ENCODE measurements around the gene ZNF79. TPM values are rescaled to one million over a fixed set of nuclear protein-coding genes. Genes with fewer than 3 reads are reported as not detected.

The ZNF79 gene
- polyA plus RNA-seq, 2 donors, result 2.3 to 2.5 TPM

DNA sequence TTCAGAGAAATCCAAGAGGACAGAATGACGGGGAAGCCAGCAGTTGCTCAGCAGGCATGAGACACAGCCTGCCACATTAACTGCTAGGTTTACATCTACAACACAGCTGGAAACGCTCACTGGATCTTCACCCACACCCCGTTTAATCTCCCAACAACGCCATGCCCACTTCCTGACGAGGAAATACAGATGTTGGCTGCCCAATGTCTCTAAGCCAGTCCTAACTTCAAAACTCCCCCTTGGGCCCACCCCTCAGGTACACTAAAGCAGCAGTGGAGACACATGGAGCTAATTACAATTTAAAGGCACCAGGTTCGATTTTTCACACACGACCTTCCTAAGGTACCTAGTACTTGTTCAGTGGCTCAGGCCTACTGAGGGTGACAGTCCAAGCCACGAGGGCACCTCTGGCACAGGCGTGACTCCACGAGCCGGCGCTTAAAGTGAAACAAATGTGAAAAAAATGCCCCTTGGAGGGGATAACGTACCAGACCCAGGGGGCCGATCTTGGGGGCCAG lies 26.1 kb downstream of the ZNF79 start:
- peak overlapping the region; percentile 90 to 93 for H3K4me3 ChIP-seq (ENCODE audit: low read depth in 1 of 2, low read length in 2 of 2)
- peaks cover 9 to 30% of the 10 kb centered on the region in 2 donors for H3K36me3 ChIP-seq (ENCODE audit: control insufficient read depth in 2 of 2, insufficient read depth in 2 of 2, low read length in 1 of 2)
- no peaks in the 10 kb centered on the region for H3K27me3 ChIP-seq (ENCODE audit: control insufficient read depth in 1 of 2, insufficient read depth in 2 of 2, low read length in 2 of 2)
- 2% methylated on average over 14 of the region's 14 CpGs for WGBS, 2 donors
- H3K9me3 ChIP-seq (ENCODE audit: control insufficient read depth in 2 of 2, insufficient read depth in 1 of 2, low read depth in 1 of 2, low read length in 1 of 2), result no peaks in the 10 kb centered on the region
- peak overlapping the region; percentile 94 to 98 for H3K27ac ChIP-seq (ENCODE audit: low read depth in 2 of 2, low read length in 1 of 2)
- peaks cover 0 to 13% of the 10 kb centered on the region in 2 donors for H3K4me1 ChIP-seq (ENCODE audit: control insufficient read depth in 2 of 2, insufficient read depth in 2 of 2, low read length in 1 of 2)

DNA sequence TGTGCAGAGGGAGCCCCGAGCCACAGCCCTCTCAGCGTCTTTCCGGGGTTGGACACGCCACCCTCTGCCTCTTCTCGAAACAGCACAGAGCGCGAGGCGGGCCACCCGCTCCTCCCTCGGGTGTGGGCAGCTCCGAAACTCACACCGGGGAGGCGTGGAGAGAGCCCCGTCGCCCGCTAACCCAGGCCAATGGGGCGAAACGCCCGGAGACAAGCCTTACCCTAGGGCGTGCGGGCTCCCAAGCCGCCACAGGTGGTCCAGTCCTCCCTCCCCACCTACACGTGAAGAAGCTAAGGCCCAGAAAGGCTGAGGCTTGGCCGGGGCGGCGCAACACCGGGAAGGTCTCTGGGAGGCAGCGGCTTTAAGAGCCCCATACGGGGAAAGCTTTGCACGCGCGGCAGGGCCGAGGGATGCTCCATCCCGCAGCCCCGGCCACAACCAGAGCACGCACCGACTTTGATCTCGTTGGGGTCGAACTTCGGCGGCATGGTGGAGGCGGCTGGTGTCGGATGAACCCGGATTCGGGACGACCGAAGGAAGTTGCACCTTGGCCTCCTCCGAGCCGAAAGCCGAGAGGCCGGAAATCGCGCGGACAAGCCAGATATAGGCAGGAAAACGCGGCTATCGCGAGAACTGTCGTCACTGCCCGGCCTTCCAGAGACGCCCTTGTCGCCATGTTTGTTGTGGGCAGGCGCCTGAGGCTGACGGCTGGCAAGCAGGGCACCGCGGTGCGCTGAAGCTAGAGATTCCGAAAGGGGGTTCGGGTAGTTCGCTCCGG lies 26.8 kb downstream of the ZNF79 start, which contains the start of the genes LRSAM1 and RPL12:
TSS of gene LRSAM1 (plus strand) at position 681 of the 778 bp plus-strand sequence. CDS start 3,018 bp downstream, outside the sequence.
TSS of gene RPL12 (minus strand) at position 577 of the 778 bp plus-strand sequence. CDS start at position 488, 89 bp downstream.
- Histone ChIP-seq H3K27me3 (ENCODE audit: control insufficient read depth in 1 of 2, insufficient read depth in 2 of 2, low read length in 2 of 2) (no peaks in the 10 kb centered on the region), H3K4me3 (ENCODE audit: low read depth in 1 of 2, low read length in 2 of 2) (peak within 1 kb of the TSS; percentile 90 to 93), H3K9me3 (ENCODE audit: control insufficient read depth in 2 of 2, insufficient read depth in 1 of 2, low read depth in 1 of 2, low read length in 1 of 2) (no peaks in the 10 kb centered on the region), H3K36me3 (ENCODE audit: control insufficient read depth in 2 of 2, insufficient read depth in 2 of 2, low read length in 1 of 2) (peaks cover 7 to 28% of the 10 kb centered on the region in 2 donors), H3K4me1 (ENCODE audit: control insufficient read depth in 2 of 2, insufficient read depth in 2 of 2, low read length in 1 of 2) (peaks cover 0 to 13% of the 10 kb centered on the region in 2 donors), H3K27ac (ENCODE audit: low read depth in 2 of 2, low read length in 1 of 2) (peak within 1 kb of the TSS; percentile 97 to 99)
- 1 to 2% methylated on average over 71 of the region's 71 CpGs for WGBS, 2 donors

DNA sequence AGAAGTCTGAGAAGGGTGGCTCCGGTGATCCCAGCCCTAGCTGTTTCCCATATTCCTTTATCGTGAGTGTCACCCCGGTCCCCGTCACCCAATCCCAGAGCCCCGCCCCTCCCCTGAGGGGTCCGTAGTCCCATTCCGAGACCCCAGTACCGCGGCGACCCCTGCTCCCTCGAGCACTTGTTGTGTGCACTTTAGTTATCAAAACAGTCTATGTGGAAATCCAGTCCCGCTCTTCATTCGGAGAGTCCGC lies 27.4 kb downstream of the ZNF79 start:
- peaks cover 6 to 23% of the 10 kb centered on the region in 2 donors for H3K36me3 ChIP-seq (ENCODE audit: control insufficient read depth in 2 of 2, insufficient read depth in 2 of 2, low read length in 1 of 2)
- WGBS, 2 donors, result 1% methylated on average over 14 of the region's 14 CpGs
- no peaks in the 10 kb centered on the region for H3K9me3 ChIP-seq (ENCODE audit: control insufficient read depth in 2 of 2, insufficient read depth in 1 of 2, low read depth in 1 of 2, low read length in 1 of 2)
- peaks cover 0 to 13% of the 10 kb centered on the region in 2 donors for H3K4me1 ChIP-seq (ENCODE audit: control insufficient read depth in 2 of 2, insufficient read depth in 2 of 2, low read length in 1 of 2)
- peak overlapping the region; percentile 90 to 93 for H3K4me3 ChIP-seq (ENCODE audit: low read depth in 1 of 2, low read length in 2 of 2)
- H3K27ac ChIP-seq (ENCODE audit: low read depth in 2 of 2, low read length in 1 of 2), result peak overlapping the region; percentile 97 to 99
- no peaks in the 10 kb centered on the region for H3K27me3 ChIP-seq (ENCODE audit: control insufficient read depth in 1 of 2, insufficient read depth in 2 of 2, low read length in 2 of 2)

DNA sequence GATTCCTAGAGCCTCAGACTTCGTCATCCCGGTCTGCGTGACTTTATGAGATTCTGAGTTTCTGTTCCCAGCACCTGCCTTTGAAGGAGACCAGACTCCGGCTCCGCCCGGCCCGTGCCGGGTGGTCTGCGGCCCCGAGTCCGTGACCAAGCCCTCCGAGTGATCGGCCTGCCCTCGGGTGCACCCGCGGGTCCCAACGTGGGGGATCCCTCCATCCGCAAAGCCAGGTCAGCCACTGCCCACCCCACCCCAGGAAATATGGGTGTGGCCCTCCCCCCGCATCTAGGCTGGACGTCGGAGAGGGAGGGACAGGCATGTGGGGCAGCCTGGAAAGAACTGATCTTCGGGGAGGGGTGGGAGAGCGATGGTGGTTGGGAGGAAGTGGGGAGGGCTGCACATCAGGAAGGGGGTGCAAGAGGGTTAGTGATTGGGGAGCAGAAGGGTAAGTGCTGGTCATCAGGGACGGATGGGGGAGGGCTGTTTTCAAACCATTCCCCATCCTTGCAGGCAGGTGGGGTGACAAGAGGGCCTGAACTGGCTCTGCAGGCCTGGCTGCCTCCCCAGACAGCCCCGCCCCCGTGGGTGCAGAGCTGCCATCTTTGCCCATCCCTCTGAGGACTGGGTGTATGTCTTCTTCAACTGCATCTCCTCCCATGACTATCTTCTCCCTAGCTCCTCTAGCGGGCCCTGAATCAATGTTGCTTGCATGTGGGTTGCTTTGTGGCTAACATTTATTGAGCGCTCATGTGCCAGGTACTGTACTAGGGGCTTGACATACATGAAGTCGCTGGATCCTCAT lies 27.9 kb downstream of the ZNF79 start:
- 9% methylated on average over 29 of the region's 29 CpGs for WGBS, 2 donors
- peak overlapping the region; percentile 97 to 99 for H3K27ac ChIP-seq (ENCODE audit: low read depth in 2 of 2, low read length in 1 of 2)
- H3K27me3 ChIP-seq (ENCODE audit: control insufficient read depth in 1 of 2, insufficient read depth in 2 of 2, low read length in 2 of 2), result no peaks in the 10 kb centered on the region
- peaks cover 0 to 13% of the 10 kb centered on the region in 2 donors for H3K4me1 ChIP-seq (ENCODE audit: control insufficient read depth in 2 of 2, insufficient read depth in 2 of 2, low read length in 1 of 2)
- no peaks in the 10 kb centered on the region for H3K9me3 ChIP-seq (ENCODE audit: control insufficient read depth in 2 of 2, insufficient read depth in 1 of 2, low read depth in 1 of 2, low read length in 1 of 2)
- peak overlapping the region; percentile 90 to 93 for H3K4me3 ChIP-seq (ENCODE audit: low read depth in 1 of 2, low read length in 2 of 2)
- peaks cover 2 to 24% of the 10 kb centered on the region in 2 donors for H3K36me3 ChIP-seq (ENCODE audit: control insufficient read depth in 2 of 2, insufficient read depth in 2 of 2, low read length in 1 of 2)

DNA sequence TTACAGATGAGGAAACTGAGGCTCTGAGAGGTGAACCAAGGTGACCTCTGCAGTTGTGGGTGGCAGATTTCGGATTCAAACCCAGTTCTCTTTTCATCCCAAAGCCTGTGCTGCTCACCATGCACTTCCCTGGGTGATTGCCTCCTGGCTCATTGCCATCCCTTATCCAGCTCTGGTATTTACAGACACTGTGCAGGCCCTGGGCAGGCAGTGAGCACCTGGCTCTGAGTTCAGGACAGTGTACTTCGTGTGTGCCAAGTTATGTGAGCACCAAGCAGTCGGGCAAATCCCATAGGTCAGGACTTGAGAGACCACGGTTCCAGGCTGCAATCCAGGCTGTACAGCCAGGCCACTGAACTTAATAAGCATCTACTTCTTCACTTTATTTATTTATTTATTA lies 28.5 kb downstream of the ZNF79 start:
- Histone ChIP-seq H3K27ac (ENCODE audit: low read depth in 2 of 2, low read length in 1 of 2) (peak overlapping the region; percentile 97 to 99), H3K4me3 (ENCODE audit: low read depth in 1 of 2, low read length in 2 of 2) (peak overlapping the region in 1 of 2 donors; percentile 90), H3K9me3 (ENCODE audit: control insufficient read depth in 2 of 2, insufficient read depth in 1 of 2, low read depth in 1 of 2, low read length in 1 of 2) (no peaks in the 10 kb centered on the region), H3K27me3 (ENCODE audit: control insufficient read depth in 1 of 2, insufficient read depth in 2 of 2, low read length in 2 of 2) (no peaks in the 10 kb centered on the region), H3K36me3 (ENCODE audit: control insufficient read depth in 2 of 2, insufficient read depth in 2 of 2, low read length in 1 of 2) (peaks cover 0 to 25% of the 10 kb centered on the region in 2 donors), H3K4me1 (ENCODE audit: control insufficient read depth in 2 of 2, insufficient read depth in 2 of 2, low read length in 1 of 2) (peaks cover 0 to 13% of the 10 kb centered on the region in 2 donors)
- WGBS, 2 donors, result 48 to 56% methylated on average over 4 of the region's 4 CpGs

DNA sequence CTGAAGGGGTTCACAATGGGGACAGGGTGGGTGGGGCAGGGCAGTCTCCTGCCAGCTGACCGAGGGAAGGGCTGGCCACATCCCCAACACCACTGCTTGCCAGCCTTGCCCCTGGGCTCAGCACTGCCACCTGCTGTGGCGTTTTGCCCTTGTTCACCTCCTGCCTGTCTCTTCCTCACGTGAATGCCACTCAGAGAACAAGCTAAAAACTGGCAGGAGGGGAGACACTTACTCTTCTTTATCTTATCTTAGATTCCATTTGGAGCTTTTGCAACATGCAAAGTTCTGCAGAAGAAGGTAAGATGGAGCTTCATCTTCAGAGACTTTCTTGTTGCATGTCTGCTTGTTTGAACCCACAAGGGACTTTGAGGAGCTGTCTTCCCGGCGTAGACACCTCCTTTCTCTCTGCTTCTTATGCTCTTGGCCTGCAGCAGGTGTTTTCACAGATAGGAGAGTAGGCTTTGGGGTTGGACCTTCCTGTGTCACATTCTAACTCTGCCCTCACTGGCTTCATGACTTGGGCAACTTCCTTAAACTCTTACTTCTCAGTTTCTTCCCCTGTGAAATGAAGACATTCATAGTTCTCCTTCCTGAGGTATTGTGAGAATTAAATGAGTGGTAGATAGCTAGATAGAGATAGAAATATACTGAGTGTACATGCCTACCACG lies 31.3 kb downstream of the ZNF79 start:
- no peak overlapping the region for H3K27ac ChIP-seq (ENCODE audit: low read depth in 2 of 2, low read length in 1 of 2)
- H3K4me1 ChIP-seq (ENCODE audit: control insufficient read depth in 2 of 2, insufficient read depth in 2 of 2, low read length in 1 of 2), result peaks cover 0 to 8% of the 10 kb centered on the region in 2 donors
- H3K36me3 ChIP-seq (ENCODE audit: control insufficient read depth in 2 of 2, insufficient read depth in 2 of 2, low read length in 1 of 2), result peaks cover 5 to 26% of the 10 kb centered on the region in 2 donors
- 51 to 59% methylated on average over 6 of the region's 6 CpGs for WGBS, 2 donors
- no peaks in the 10 kb centered on the region for H3K27me3 ChIP-seq (ENCODE audit: control insufficient read depth in 1 of 2, insufficient read depth in 2 of 2, low read length in 2 of 2)
- no peak overlapping the region for H3K4me3 ChIP-seq (ENCODE audit: low read depth in 1 of 2, low read length in 2 of 2)
- H3K9me3 ChIP-seq (ENCODE audit: control insufficient read depth in 2 of 2, insufficient read depth in 1 of 2, low read depth in 1 of 2, low read length in 1 of 2), result no peaks in the 10 kb centered on the region

DNA sequence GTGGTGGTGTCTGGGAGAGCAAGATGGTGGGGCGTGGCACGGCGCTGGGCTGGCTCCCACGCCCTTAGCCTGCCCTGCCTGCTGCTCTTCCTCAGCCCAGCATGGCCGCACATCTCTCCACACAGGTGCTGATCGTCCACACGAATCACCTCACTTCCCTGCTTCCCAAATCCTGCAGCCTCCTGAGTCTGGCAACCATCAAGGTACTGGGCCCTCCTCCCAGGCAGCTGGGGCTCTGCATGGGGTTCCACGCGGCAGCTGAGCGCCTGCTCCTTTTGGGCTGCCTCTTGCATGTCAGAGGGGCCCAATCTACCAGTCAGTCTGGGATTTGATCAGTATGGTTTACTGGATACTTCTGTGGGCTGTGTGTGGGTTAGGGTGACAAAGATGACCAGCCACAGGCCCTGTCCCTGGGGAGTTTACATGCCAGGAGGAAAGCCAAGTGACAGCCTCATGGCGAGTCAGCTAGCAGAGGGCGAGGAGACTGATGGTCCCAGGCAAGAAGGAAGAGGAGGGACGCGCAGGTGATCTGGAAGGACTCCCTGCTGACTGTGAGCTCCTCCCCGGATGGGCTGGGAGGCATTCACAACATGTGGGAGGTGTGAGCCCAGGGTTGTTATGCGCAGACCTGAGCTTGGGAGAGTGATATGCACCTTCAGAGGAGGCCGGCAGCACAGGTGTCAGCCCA lies 33.2 kb downstream of the ZNF79 start:
- Histone ChIP-seq H3K4me3 (ENCODE audit: low read depth in 1 of 2, low read length in 2 of 2) (no peak overlapping the region), H3K27me3 (ENCODE audit: control insufficient read depth in 1 of 2, insufficient read depth in 2 of 2, low read length in 2 of 2) (no peaks in the 10 kb centered on the region), H3K27ac (ENCODE audit: low read depth in 2 of 2, low read length in 1 of 2) (no peak overlapping the region), H3K36me3 (ENCODE audit: control insufficient read depth in 2 of 2, insufficient read depth in 2 of 2, low read length in 1 of 2) (peaks cover 5 to 38% of the 10 kb centered on the region in 2 donors), H3K9me3 (ENCODE audit: control insufficient read depth in 2 of 2, insufficient read depth in 1 of 2, low read depth in 1 of 2, low read length in 1 of 2) (no peaks in the 10 kb centered on the region), H3K4me1 (ENCODE audit: control insufficient read depth in 2 of 2, insufficient read depth in 2 of 2, low read length in 1 of 2) (peaks cover 0 to 5% of the 10 kb centered on the region in 2 donors)
- 86 to 87% methylated on average over 17 of the region's 17 CpGs for WGBS, 2 donors

DNA sequence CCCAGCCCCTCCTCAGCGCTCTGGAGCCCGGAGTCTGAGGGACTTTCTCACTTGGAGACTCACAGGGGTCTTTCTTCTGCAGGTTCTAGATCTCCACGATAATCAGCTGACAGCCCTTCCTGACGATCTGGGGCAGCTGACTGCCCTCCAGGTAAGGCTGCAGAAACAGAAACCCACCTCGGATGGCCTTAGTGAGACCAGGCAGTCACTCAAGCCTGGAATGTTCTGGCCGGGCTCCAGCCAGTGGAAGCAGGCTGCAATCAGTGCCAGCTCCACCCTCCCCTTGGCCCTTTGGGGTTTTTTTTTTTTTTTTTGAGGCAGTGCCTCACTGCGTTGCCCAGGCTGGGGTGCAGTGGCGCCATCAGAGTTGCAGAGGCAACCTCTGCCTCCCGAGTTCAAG lies 34.7 kb downstream of the ZNF79 start:
- Histone ChIP-seq H3K27ac (ENCODE audit: low read depth in 2 of 2, low read length in 1 of 2) (no peak overlapping the region), H3K9me3 (ENCODE audit: control insufficient read depth in 2 of 2, insufficient read depth in 1 of 2, low read depth in 1 of 2, low read length in 1 of 2) (no peaks in the 10 kb centered on the region), H3K27me3 (ENCODE audit: control insufficient read depth in 1 of 2, insufficient read depth in 2 of 2, low read length in 2 of 2) (no peaks in the 10 kb centered on the region), H3K36me3 (ENCODE audit: control insufficient read depth in 2 of 2, insufficient read depth in 2 of 2, low read length in 1 of 2) (peaks cover 10 to 48% of the 10 kb centered on the region in 2 donors), H3K4me1 (ENCODE audit: control insufficient read depth in 2 of 2, insufficient read depth in 2 of 2, low read length in 1 of 2) (no peaks in the 10 kb centered on the region), H3K4me3 (ENCODE audit: low read depth in 1 of 2, low read length in 2 of 2) (no peak overlapping the region)
- WGBS, 2 donors, result 76 to 87% methylated on average over 9 of the region's 9 CpGs

DNA sequence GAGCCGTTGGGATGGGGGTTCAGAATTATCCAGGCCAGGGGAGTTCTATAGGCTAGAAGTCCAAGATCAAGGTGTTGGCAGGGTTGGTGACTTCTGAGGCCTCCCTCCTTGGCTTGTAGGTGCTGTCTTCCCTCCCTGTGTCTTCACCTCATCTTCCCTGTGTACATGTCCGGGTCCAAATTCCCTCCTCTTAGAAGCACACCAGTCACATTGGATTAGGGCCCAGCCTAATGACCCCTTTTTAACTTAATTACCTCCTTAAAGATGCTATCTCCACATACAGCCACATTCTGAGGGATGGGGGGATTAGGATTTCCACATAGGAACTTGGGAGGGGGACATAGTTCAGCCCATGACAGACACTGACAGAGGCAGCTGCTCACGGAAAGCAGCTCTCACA lies 39.2 kb downstream of the ZNF79 start:
- Histone ChIP-seq H3K9me3 (ENCODE audit: control insufficient read depth in 2 of 2, insufficient read depth in 1 of 2, low read depth in 1 of 2, low read length in 1 of 2) (no peaks in the 10 kb centered on the region), H3K36me3 (ENCODE audit: control insufficient read depth in 2 of 2, insufficient read depth in 2 of 2, low read length in 1 of 2) (peaks cover 10 to 54% of the 10 kb centered on the region in 2 donors), H3K4me1 (ENCODE audit: control insufficient read depth in 2 of 2, insufficient read depth in 2 of 2, low read length in 1 of 2) (no peaks in the 10 kb centered on the region), H3K4me3 (ENCODE audit: low read depth in 1 of 2, low read length in 2 of 2) (no peak overlapping the region), H3K27me3 (ENCODE audit: control insufficient read depth in 1 of 2, insufficient read depth in 2 of 2, low read length in 2 of 2) (no peaks in the 10 kb centered on the region), H3K27ac (ENCODE audit: low read depth in 2 of 2, low read length in 1 of 2) (no peak overlapping the region)
- WGBS, 2 donors, result 78 to 88% methylated on average over 3 of the region's 3 CpGs

Measured in esophagus (tissue), 2 donors.